B cell (primary cell): ENCODE results near the gene P2RX3. TPM values are rescaled to one million over a fixed set of nuclear protein-coding genes. Genes with fewer than 3 reads are reported as not detected.

Experiments
- ATAC-seq: fragments of 200-7000 bp; cut with Tn5 transposase; one replicate; pipeline ENCODE4 v1.10.0; 2021; ENCODE audit warnings: low read depth, mild to moderate bottlenecking, moderate number of reproducible peaks, moderate library complexity
- CTCF ChIA-PET: fragments of 350-600 bp; sonication (Branson Sonifier 250); formaldehyde crosslinking; loops from one replicate; lab custom pipeline; 2021; ENCODE audit warnings: antibody characterized with exemption, inconsistent platforms; lab: Charles Lee
- POLR2A ChIA-PET: fragments of 350-600 bp; sonication (Branson Sonifier 250); formaldehyde crosslinking; loops from one replicate; lab custom pipeline; 2021; ENCODE audit warnings: antibody characterized with exemption; lab: Charles Lee
- DNase-seq: peaks from one replicate; pipeline ENCODE4 v3.0.0; 2013
- H2AFZ ChIP-seq: 2 replicates; pipeline ENCODE4 v1.6.1; 2012; ENCODE audit warnings: mild to moderate bottlenecking, low read depth, low read length; ENCODE audit not compliant: insufficient read depth, poor library complexity, severe bottlenecking
- H3K27ac ChIP-seq, 2 donors: 1 replicate in 1 of 2; 2 replicates in 1 of 2; pipeline ENCODE4 v1.5.1; 2012 to 2013; ENCODE audit warnings: low read length in 2 of 2, mild to moderate bottlenecking in 2 of 2, moderate library complexity in 1 of 2
- H3K27me3 ChIP-seq, 4 experiments: fragments of 200-600 bp in 1 of 4; sonication (generic) in 1 of 4; replicated peaks in 1 of 4; 1 replicate in 2 of 4; 2 replicates in 2 of 4; pipeline versions ENCODE4 v1.6.1 to v1.7.0; 2013 to 2016; ENCODE audit warnings: low read length in 3 of 4, mild to moderate bottlenecking in 2 of 4, mixed read lengths in 1 of 4, moderate library complexity in 1 of 4; ENCODE audit not compliant: insufficient read depth in 4 of 4, control insufficient read depth in 3 of 4; ENCODE audit errors: control extremely low read depth in 1 of 4
- H3K36me3 ChIP-seq, 2 experiments: replicated peaks in 1 of 2; 1 replicate in 1 of 2; 2 replicates in 1 of 2; pipeline versions ENCODE4 v1.6.1 to v1.7.1; 2013; ENCODE audit warnings: low read length in 1 of 2; ENCODE audit not compliant: insufficient read depth in 2 of 2, control insufficient read depth in 1 of 2; ENCODE audit errors: control extremely low read depth in 1 of 2, extremely low read depth in 1 of 2
- H3K4me1 ChIP-seq, 2 donors: fragments of 200-600 bp in 1 of 2; sonication (generic) in 1 of 2; 1 replicate in 1 of 2; 2 replicates in 1 of 2; pipeline versions ENCODE4 v1.5.1 to v1.6.1; 2013 to 2017; ENCODE audit warnings: low read length in 2 of 2; ENCODE audit not compliant: control insufficient read depth in 2 of 2, insufficient read depth in 2 of 2
- H3K4me2 ChIP-seq: replicated peaks from 2 replicates; pipeline ENCODE3; 2012; ENCODE audit warnings: mild to moderate bottlenecking, low read depth, low read length; ENCODE audit not compliant: poor library complexity, severe bottlenecking
- H3K4me3 ChIP-seq, 5 experiments: fragments of 200-600 bp in 1 of 5; sonication (generic) in 1 of 5; 1 replicate in 3 of 5; 2 replicates in 2 of 5; pipeline versions ENCODE4 v1.5.1 to v1.7.0; 2011 to 2016; ENCODE audit warnings: low read length in 4 of 5, mild to moderate bottlenecking in 4 of 5, low read depth in 2 of 5, control low read depth in 1 of 5, moderate library complexity in 1 of 5; ENCODE audit not compliant: insufficient read depth in 1 of 5; ENCODE audit errors: control extremely low read depth in 1 of 5, extremely low read depth in 1 of 5
- H3K79me2 ChIP-seq: fragments of 200-600 bp; sonication (generic); one replicate; pipeline ENCODE4 v1.6.0; 2016; ENCODE audit warnings: low read length; ENCODE audit not compliant: control insufficient read depth, insufficient read depth
- H3K9ac ChIP-seq: fragments of 200-600 bp; sonication (generic); 2 replicates; pipeline ENCODE4 v1.6.1; 2017; ENCODE audit warnings: mild to moderate bottlenecking, low read length, moderate library complexity
- H3K9me3 ChIP-seq, 3 donors: one replicate each; pipeline versions ENCODE4 v1.6.1 to v1.7.1; 2013; ENCODE audit warnings: low read length in 2 of 3; ENCODE audit not compliant: control insufficient read depth in 2 of 3, insufficient read depth in 1 of 3; ENCODE audit errors: control extremely low read depth in 1 of 3
- H4K20me1 ChIP-seq: 2 replicates; pipeline ENCODE4 v1.6.0; 2012; ENCODE audit warnings: mild to moderate bottlenecking, low read length; ENCODE audit not compliant: insufficient read depth, control insufficient read depth, poor library complexity, severe bottlenecking
- H3K27ac Mint-ChIP-seq: one replicate; pipeline ENCODE4 v1.8.0; 2021; ENCODE audit warnings: mixed read lengths
- H3K27me3 Mint-ChIP-seq: one replicate; pipeline ENCODE4 v1.8.0; 2021; ENCODE audit warnings: mixed read lengths
- H3K4me1 Mint-ChIP-seq: one replicate; pipeline ENCODE4 v1.8.0; 2021; ENCODE audit warnings: mixed read lengths
- H3K4me3 Mint-ChIP-seq: one replicate; pipeline ENCODE4 v1.8.0; 2021; ENCODE audit warnings: mixed read lengths
- H3K9me3 Mint-ChIP-seq: one replicate; pipeline ENCODE4 v1.8.0; 2022; ENCODE audit warnings: mixed read lengths; ENCODE audit not compliant: insufficient read depth
- EZH2 ChIP-seq: IDR thresholded peaks from 2 replicates; pipeline ENCODE4 v1.6.1; 2012; ENCODE audit warnings: borderline replicate concordance, low read depth, mild to moderate bottlenecking, moderate library complexity, low read length; ENCODE audit not compliant: insufficient read depth, poor library complexity, severe bottlenecking
- WGBS: methylation state at CpG from one replicate; pipeline ENCODE4 v1.1.5; 2013; ENCODE audit warnings: missing lambda C conversion rate; ENCODE audit not compliant: insufficient coverage; 5-methylcytosine and 5-hydroxymethylcytosine counted together
- intact Hi-C: fragments of 100-400 bp; cut with micrococcal nuclease; formaldehyde crosslinking; loops from one replicate; pipeline ENCODE4 v1.10.0; 2022
- polyA plus RNA-seq: library from polyadenylated mRNA; depleted of rRNA; stranded (reverse); fragments of >200 nt; gene quantifications from 2 replicates; pipeline ENCODE4 v1.2.3, GENCODE V29; 2012
- total RNA-seq, 2 donors: library from RNA; stranded (reverse); fragments of 120-200 nt in 1 of 2; gene quantifications; 1 replicate in 1 of 2; 2 replicates in 1 of 2; pipeline versions ENCODE4 v1.2.3 to v1.2.4, GENCODE V29; 2013 to 2022
- TF ChIP-seq, protein P1 (sequence below): fragments of 200-600 bp; IDR thresholded peaks from one replicate; pipeline ENCODE4 v1.8.0; 2022; ENCODE audit warnings: antibody characterized with exemption, mild to moderate bottlenecking

P2RX3 gene
- total and polyA plus RNA-seq, 2 donors (not counting 1 experiment from before 2014, with no cell fraction given) = not detected

DNA sequence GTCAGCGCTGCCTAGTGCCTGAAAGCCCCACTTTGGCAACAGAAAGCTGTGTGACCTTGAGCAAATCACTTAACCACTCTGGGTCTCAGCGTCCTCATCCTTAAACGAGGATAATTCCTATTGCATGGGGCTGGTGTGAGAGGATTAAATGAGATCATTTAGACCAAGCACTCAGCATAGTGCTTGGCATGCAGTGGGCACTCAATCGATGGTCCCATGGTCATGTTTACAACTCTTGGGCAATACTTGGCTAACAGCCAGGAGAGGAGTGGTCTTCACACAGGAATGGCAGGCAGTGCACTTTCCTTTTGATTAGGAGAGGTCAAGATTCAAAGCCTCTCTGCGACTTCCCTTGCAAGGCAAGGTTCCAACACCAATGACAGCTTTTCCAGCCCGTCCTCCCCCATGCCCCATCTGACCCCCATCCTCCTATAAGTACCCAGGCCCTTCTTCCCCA, 27.5 kb upstream of the P2RX3 start:
- Histone ChIP-seq H3K9ac (no peak overlapping the region), H3K4me1 (peaks cover 11% of the 10 kb centered on the region in 2 donors), H2AFZ (no peak overlapping the region), H3K4me2 (peak overlapping the region; percentile 71), H3K9me3 (no peaks in the 10 kb centered on the region), H4K20me1 (no peaks in the 10 kb centered on the region), H3K4me3 (no peak overlapping the region), H3K27ac (no peak overlapping the region), H3K36me3 (no peaks in the 10 kb centered on the region), H3K79me2 (no peaks in the 10 kb centered on the region), H3K27me3 (peaks cover 0 to 9% (median 1%) of the 10 kb centered on the region in 4 experiments)
- no peak overlapping the region for H3K4me3 Mint-ChIP-seq
- TF ChIP-seq EZH2 = no peak
- TF ChIP-seq, protein P1, sequence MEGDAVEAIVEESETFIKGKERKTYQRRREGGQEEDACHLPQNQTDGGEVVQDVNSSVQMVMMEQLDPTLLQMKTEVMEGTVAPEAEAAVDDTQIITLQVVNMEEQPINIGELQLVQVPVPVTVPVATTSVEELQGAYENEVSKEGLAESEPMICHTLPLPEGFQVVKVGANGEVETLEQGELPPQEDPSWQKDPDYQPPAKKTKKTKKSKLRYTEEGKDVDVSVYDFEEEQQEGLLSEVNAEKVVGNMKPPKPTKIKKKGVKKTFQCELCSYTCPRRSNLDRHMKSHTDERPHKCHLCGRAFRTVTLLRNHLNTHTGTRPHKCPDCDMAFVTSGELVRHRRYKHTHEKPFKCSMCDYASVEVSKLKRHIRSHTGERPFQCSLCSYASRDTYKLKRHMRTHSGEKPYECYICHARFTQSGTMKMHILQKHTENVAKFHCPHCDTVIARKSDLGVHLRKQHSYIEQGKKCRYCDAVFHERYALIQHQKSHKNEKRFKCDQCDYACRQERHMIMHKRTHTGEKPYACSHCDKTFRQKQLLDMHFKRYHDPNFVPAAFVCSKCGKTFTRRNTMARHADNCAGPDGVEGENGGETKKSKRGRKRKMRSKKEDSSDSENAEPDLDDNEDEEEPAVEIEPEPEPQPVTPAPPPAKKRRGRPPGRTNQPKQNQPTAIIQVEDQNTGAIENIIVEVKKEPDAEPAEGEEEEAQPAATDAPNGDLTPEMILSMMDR = no peak
- WGBS = 87% methylated on average over 4 of the region's 6 CpGs
- ChIA-PET CTCF (no interaction called here), POLR2A (no interaction called here)
- no peaks in the 10 kb centered on the region for H3K27me3 Mint-ChIP-seq
- H3K9me3 Mint-ChIP-seq = no peaks in the 10 kb centered on the region
- no peak for DNase-seq
- no peak overlapping the region for H3K27ac Mint-ChIP-seq
- H3K4me1 Mint-ChIP-seq = peaks cover 10% of the 10 kb centered on the region
- intact Hi-C loops = no loop called here
- no peak for ATAC-seq

GRCh38 chr11:57311109-57311936, 26.8 kb upstream of the P2RX3 start:
- Histone ChIP-seq H3K79me2 (no peaks in the 10 kb centered on the region), H3K27ac (no peak overlapping the region), H4K20me1 (no peaks in the 10 kb centered on the region), H3K4me3 (peak overlapping the region in 1 of 5 experiments; percentile 20), H2AFZ (peak overlapping the region; percentile 46), H3K4me2 (peak overlapping the region; percentile 71), H3K36me3 (no peaks in the 10 kb centered on the region), H3K4me1 (peaks cover 11% of the 10 kb centered on the region in 2 donors), H3K27me3 (peaks cover 0 to 9% (median 1%) of the 10 kb centered on the region in 4 experiments), H3K9ac (peak overlapping the region; percentile 23), H3K9me3 (no peaks in the 10 kb centered on the region)
- Mint-ChIP-seq H3K27ac (no peak overlapping the region), H3K4me1 (peaks cover 10% of the 10 kb centered on the region), H3K9me3 (no peaks in the 10 kb centered on the region), H3K27me3 (no peaks in the 10 kb centered on the region), H3K4me3 (peak overlapping the region; percentile 45)
- DNase-seq (no peak), ATAC-seq (peak; percentile 54)
- intact Hi-C loops = no loop called here
- ChIA-PET CTCF (no interaction called here), POLR2A (no interaction called here)
- TF ChIP-seq EZH2 = no peak
- TF ChIP-seq, protein P1 = no peak
- 9% methylated on average over 30 of the region's 31 CpGs for WGBS
